A172 (cell line): Measurements from ENCODE around the gene USP10. TPM values are rescaled to one million over a fixed set of nuclear protein-coding genes. Genes with fewer than 3 reads are reported as not detected.

Source experiments
- DNase-seq: peaks from one replicate; pipeline ENCODE4 v3.0.0-alpha.2; 2015; ENCODE audit warnings: low spot score
- total RNA-seq: library from RNA; depleted of rRNA; stranded (reverse); fragments of >200 nt; shearing (Covaris generic); gene quantifications from 2 replicates; pipeline ENCODE4 v1.2.3, GENCODE V29; 2014; rRNA removed

Gene USP10, protein sequence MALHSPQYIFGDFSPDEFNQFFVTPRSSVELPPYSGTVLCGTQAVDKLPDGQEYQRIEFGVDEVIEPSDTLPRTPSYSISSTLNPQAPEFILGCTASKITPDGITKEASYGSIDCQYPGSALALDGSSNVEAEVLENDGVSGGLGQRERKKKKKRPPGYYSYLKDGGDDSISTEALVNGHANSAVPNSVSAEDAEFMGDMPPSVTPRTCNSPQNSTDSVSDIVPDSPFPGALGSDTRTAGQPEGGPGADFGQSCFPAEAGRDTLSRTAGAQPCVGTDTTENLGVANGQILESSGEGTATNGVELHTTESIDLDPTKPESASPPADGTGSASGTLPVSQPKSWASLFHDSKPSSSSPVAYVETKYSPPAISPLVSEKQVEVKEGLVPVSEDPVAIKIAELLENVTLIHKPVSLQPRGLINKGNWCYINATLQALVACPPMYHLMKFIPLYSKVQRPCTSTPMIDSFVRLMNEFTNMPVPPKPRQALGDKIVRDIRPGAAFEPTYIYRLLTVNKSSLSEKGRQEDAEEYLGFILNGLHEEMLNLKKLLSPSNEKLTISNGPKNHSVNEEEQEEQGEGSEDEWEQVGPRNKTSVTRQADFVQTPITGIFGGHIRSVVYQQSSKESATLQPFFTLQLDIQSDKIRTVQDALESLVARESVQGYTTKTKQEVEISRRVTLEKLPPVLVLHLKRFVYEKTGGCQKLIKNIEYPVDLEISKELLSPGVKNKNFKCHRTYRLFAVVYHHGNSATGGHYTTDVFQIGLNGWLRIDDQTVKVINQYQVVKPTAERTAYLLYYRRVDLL
- 76.5 and 106 TPM in 2 replicates for total RNA-seq

DNA sequence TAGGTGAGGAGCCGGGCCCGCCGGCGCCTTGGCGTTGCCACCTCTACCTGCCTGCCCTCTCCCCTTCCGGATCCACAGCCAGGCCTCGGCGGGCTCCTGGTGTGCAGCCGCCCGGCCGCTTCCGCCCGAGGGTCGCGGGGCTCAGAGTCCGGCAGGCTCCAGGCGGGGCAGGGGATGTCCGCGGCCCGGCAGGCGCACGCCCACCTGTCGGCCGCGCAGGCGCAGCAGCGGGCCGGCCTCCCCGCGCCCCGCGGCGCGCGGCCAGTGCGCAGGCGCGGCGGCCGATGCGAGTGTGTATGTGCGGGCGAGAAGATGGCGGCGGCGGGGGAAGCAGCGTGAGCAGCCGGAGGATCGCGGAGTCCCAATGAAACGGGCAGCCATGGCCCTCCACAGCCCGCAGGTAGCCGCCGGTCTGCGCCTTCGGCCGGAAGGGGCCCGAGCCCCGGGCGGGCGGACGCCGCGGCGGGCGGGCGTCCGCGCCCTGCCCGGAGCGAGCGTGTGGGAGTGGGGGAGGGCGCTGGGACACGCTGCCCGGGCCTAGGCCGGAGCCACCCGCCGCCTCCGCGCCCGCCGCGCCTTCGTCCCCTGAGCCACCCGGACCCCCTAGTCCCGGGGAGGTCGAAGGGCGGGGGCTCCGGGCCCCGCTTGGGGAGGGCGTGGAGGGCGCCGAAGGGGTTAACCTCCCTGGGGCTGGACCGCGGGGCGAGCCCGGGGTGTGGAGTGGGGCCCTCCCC is at the start of gene USP10:
TSS of gene USP10 (plus strand) at position 289 of the 734 bp plus-strand sequence. CDS start at position 380, 91 bp downstream.
- peak; percentile 50 for DNase-seq

DNA sequence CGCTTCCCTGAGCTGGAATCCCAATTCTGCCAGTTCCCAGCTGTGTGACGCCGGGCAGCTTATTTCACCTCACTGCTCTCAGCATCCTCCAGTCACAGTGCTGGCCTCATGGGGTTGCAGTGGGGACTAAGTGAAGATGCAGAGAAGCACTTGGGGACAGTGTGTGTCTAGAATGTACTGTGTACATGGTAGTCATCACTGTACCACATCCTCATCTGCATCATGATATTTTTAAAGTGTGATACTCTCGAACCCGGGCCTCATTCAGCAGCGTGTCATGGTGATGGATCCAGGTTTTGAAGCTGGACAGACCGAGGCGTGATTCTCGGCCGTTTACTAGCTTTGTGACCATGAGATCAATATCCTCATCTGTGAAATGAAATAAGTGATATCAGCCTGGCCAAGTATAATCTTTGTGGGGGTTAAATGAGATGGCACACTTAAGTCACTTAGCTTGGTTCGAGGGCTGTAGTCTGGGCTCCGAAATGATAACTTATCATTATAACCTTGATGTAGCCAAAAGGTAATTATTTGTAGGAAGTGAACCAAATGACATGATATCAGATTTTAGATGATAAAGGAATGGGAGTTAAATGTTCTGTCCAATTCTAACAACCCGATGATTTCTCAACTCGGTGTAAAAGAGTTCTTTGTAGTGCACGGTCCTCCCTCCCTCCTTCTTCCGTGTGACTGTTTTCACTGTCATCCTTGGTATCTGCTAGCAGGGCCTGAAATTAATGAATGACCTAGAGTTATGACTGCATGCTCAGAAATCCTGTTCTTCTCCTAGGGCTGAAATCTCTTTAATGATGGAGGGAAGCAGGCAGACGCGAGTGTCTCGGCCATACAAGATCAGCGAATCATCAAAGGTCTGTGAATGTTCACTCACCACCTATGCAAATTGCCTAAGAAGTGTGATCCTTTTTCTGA is 49.5 kb upstream of the USP10 start:
- peak; percentile 65 for DNase-seq

DNA sequence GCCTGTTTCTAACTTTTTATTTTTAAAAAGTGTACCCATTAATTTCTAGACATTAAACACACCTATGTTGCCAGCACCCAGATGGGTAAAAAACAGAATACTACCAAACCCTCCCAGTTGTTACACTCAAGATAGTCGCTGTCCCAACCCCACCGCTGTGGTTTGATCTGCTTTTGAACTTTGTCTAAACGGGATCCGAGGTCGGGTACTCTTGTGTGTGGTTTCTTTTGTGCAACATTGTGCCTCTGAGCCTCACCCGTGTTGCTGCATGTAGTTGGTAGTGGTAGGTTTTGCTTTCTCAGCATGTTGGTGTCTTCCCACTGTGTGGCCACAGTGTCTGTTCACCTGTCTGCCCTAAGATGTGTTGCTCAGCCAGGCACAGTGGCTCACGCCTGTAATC is 47.2 kb upstream of the USP10 start:
- DNase-seq, result no peak

DNA sequence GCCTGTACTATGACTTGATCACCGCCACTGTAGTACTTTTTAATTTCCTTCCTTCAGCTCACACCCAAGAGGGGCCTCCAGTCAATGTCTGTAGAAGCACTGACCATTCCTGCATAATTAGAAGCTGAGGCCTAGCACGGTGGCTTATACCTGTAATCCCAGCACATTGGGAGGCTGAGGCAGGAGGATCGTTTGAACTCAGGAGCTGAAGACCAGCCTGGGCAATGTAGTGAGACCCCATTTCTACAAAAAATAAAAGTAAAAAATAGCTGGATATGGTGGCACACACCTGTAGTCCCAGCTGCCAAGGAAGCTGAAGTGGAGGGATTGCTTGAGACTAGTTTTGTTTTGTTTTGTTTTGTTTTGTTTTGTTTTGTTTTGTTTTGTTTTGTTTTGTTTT is 45.6 kb upstream of the USP10 start:
- no peak for DNase-seq

DNA sequence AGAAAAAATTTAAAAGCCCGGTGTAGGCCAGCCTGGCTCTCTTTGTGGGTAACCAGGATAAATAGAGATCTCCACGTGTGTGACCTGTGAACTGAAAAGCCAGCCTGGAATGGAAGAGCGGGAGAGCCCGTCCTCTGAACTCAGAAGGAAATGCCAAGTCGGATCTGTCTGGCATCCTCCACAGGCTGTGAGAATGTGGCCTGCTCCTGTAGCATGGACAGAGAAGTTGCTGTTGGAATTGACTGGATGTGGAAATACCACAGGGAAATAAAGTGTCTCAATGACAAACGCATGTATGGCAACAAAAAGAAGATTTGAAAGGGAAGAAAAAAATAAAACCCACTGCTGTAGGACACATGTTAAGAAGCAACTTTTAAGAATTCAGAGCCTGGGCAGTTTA is 44.8 kb upstream of the USP10 start:
- no peak for DNase-seq

DNA sequence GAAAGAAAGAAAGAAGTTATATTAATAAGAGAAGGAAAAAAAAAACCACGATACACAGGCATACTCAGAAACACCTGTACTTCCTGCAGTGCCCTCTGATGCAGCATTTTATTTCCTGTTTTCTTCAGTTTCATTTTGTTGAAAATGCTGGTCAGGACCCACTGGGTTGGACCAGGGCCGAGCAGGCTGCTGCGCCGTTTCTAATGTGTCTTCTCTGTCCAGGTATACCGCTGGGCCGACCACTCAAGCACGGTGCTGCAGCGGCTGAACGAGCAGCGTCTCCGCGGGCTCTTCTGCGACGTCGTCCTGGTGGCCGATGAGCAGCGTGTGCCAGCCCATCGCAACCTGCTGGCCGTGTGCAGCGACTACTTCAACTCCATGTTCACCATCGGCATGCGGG is 43.2 kb upstream of the USP10 start:
- no peak for DNase-seq

DNA sequence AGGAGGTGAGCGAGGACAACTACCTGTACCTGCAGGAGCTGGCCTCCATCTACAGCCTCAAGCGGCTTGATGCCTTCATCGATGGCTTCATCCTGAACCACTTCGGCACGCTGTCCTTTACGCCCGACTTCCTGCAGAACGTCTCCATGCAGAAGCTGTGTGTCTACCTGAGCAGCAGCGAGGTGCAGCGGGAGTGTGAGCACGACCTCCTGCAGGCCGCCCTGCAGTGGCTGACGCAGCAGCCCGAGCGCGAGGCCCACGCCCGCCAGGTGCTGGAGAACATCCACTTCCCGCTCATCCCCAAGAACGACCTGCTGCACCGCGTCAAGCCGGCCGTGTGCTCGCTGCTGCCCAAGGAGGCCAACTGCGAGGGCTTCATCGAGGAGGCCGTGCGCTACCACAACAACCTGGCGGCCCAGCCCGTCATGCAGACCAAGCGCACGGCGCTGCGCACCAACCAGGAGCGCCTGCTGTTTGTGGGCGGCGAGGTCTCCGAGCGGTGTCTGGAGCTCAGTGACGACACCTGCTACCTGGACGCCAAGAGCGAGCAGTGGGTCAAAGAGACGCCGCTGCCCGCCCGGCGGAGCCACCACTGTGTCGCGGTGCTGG is 42.5 kb upstream of the USP10 start:
- DNase-seq, result no peak

DNA sequence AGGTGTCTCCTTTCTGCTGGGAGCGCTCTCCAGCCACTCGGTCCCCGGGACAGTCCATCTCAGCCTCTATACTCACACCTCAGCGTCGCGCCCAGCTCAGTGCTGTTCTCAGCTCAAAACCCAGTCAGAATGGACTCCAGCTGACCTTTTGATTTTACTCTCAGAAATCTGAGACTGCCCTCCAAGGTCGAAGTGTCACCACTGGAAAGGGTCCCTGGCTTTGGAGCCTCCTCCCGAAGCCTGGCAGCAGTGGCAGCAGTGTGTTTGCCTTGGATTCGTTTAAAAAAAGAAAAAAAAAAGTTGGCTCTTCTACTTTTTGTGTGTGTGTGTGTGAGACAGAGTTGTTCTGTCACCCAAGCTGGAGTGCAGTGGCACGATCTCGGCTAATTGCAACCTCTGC is 41.1 kb upstream of the USP10 start:
- no peak for DNase-seq

DNA sequence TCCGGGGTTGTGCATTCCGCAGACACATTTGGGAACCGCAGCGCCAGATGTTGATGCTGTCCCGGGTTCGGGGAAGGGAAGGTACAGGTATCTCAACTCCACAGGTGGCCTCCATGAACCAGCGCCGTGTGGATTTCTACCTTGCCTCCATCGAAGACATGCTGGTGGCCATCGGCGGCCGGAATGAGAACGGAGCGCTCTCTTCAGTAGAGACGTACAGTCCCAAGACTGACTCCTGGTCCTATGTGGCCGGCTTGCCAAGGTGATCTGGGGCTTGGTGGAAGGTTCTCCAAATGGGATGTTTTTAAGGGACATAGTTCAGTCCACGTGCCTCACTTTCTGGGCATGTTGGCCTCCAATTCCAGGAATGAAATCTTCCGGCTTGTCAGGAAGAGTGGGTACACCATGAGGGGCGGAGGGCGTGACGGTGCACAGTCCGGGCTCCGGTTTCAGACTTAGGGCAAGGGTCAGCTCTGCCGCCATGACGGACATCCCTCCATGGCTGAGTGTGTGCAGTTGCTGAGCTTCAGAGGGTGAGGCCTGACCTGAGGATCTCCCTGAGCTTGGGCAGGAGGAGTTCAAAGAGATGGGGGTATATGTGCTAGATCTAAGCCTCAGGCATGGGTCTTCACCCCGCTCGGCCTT is 40.0 kb upstream of the USP10 start:
- DNase-seq, result no peak

DNA sequence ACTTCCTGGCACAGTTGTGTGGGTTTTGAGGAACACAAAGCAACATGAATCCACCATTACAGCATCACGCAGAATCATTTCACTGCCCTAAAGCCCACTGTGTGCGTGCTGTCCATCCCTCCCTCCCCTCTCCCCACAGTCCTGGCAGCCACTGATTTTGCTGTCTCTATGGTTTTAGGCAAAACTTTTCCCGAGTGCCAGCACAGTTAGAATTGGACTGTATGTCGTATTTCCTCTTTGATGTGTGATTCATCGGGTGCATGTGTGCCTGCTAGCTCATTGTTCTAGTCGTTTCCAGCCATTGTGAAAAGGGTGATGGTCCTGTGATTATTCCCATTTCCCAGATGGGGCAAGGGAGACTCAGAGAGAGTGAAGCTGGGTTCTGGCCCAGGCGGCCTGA is 38.8 kb upstream of the USP10 start:
- no peak for DNase-seq

DNA sequence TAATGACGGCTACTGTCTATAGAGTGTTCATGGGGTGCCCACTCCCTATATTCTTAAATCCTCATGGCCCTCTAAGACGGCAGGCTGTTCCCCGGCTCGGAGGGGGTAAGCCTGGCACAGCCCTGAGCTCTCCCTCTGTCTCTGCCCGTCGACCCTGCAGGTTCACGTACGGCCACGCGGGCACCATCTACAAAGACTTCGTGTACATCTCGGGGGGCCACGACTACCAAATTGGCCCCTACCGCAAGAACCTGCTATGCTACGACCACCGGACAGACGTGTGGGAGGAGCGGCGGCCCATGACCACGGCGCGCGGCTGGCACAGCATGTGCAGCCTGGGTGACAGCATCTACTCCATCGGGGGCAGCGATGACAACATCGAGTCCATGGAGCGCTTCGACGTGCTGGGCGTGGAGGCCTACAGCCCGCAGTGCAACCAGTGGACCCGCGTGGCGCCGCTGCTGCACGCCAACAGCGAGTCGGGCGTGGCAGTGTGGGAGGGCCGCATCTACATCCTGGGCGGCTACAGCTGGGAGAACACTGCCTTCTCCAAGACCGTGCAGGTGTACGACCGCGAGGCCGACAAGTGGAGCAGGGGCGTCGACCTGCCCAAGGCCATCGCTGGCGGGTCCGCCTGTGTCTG is 38.3 kb upstream of the USP10 start:
- DNase-seq, result no peak

DNA sequence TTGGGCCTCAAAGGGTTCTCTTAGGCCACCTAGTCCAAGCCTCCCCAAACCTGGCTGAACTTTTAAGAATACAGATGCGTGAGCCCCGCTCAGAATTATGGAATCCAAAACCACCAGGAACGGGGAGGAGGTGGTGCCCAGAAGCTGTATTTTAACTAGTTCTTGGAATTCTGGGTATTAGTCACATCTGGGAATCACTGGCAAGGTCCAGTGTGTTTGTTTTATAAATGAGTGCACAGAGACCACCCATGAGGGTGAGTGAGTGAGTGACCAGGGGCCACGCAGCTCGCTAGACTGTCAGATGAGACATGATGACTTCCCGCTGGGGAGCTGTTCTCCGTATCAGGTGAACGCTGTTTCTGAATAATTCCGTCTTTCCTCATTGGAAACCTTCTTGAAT is 37.3 kb upstream of the USP10 start:
- DNase-seq, result no peak

DNA sequence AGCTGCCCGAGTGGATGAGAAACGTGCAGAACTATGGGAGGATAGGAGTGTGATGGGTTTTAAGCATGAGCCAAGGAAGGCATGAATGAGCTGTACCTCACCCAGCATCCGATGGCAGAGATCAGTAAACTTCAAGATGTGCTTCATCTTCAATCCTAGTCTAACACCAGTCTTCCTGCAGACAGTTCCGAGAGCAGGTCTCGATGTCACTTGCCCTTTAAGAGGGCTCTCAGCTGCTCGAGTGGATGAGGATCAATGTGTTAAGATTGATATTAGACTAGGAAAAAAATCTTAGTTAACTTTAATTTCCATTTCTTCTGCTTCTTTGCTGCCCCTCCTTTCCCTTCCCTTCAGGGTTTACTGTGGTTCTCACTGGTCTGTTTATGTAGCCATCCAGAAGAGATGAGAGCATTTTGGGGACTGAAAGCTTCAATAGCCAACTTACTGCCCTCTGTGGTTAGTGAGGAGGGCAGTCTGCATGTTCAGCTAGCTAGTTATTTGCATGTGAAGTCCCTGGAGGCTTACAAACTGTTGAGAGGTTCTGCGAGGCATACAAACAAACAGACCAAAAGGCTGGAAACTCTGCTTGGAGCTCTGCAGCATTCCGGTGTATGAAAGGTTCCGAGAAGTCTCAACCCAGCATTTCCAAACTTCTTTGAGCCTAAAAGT is 36.2 kb upstream of the USP10 start:
- no peak for DNase-seq

DNA sequence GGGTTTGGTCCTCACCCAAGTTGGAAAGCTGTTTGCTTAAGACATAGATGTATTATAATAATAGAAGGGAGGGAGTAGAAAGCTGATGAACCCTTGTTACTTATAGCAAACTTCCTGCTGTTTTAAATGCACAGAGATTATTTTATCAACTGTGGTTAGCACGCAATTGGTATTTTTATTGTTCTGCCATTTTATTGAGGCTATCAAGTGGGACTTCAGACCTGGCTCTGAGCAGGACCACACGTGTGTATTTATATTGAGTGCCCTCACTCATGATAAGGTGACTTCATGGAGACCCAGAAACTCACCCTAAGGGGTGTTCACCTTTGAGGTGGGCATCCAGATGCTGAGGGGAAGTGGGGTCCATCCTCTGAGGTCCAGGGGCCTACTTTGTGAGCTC is 34.4 kb upstream of the USP10 start:
- DNase-seq, result no peak

DNA sequence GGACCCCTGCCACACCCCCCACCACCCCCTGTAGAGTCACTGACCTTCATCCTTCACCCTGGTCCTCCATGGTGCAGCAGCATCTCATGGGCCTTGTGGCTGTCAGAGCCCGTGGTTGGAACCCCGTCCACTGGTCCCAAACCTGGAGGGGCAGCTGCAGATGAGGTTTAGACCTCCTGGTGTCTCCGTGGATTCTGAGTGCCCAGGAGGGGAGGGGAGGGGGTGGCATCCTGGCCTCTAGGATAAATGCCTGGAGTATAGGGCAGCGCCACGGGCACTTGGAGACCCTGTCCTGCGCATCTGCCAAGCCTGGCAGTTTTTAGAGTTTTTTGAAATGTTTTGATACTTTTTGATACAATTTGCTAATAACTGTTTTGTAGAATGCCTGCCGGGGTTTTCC is 34.0 kb upstream of the USP10 start:
- no peak for DNase-seq

DNA sequence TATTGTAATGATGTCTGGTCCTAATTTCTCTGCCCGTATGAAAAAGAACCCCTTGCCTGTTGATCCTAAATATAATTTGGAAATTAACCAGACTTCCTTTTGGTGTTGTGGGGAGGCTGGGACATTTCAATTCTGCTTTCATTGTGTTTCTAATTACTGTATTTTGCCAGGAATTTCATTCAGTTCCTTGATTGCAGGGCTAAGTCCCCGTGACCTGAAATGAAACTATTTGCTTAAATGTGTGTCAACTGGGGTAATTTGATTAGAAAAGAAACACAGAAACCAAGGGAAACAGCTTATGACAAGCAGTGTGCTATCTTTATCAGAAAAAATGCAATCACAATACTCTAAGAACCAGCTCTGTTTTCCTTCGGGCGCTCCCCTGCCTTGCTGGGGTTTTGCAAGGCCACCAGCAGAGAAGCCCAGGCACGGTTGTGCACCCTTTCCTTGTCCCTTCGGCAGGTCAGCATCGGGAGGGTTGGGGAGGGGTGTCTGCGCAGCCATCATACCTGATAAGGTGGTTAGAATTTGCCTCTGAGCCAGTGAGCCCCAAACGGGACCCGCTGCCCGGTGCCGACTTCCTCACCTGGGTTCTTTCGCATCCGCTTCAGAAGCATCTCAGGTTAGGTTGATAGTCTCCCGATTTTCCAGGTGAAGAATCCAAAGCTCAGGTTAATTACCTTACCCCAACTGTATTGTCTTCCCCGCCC is 32.0 kb upstream of the USP10 start:
- DNase-seq, result no peak

DNA sequence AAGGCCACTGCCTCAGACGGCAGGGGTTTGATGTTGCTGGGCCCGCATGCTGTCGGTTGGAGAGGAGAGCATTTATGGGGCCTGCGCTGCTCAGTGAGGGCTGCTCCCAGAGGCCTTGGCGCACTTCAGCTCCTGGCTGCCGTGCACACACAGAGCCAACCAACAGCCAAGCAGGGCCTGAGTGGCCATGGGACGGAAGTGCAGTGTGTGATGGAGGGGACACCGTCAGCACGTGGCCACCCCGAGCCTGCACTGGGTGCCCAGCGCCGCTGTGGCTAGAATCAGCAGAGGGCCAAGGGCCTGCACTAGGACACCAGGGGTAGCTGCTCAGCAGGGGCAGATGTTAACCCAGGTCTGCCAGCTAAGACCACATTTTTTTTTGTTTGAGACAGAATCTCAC is 29.7 kb upstream of the USP10 start:
- no peak for DNase-seq
